CD14-positive monocyte (primary cell): Measurements from ENCODE around the gene SSBP2. TPM values are rescaled to one million over a fixed set of nuclear protein-coding genes. Genes with fewer than 3 reads are reported as not detected.

Source experiments
- DNase-seq, 3 donors: peaks; one replicate each; pipeline ENCODE4 v3.0.0-alpha.2; 2011 to 2022
- H2AFZ ChIP-seq: 2 replicates; pipeline ENCODE4 v1.6.0; 2012; ENCODE audit warnings: mild to moderate bottlenecking, low read depth, low read length, inconsistent platforms; ENCODE audit not compliant: insufficient read depth, poor library complexity, severe bottlenecking
- H3K27ac ChIP-seq, 2 donors: 1 replicate in 1 of 2; 2 replicates in 1 of 2; pipeline ENCODE4 v1.5.1; 2012 to 2013; ENCODE audit warnings: low read length in 2 of 2, control low read depth in 1 of 2, inconsistent platforms in 1 of 2, low read depth in 1 of 2, mild to moderate bottlenecking in 1 of 2
- H3K27me3 ChIP-seq, 2 donors: one replicate each; pipeline versions ENCODE4 v1.6.0 to v1.6.1; 2011 to 2013; ENCODE audit warnings: low read length in 2 of 2; ENCODE audit not compliant: control insufficient read depth in 2 of 2, insufficient read depth in 2 of 2
- H3K36me3 ChIP-seq, 2 donors: replicated peaks in 1 of 2; 1 replicate in 1 of 2; 2 replicates in 1 of 2; pipeline versions ENCODE4 v1.5.1 to v1.6.1; 2012 to 2013; ENCODE audit warnings: low read length in 2 of 2, control low read depth in 1 of 2, inconsistent platforms in 1 of 2, mild to moderate bottlenecking in 1 of 2; ENCODE audit not compliant: insufficient read depth in 2 of 2, control insufficient read depth in 1 of 2
- H3K4me1 ChIP-seq, 2 donors: 1 replicate in 1 of 2; 2 replicates in 1 of 2; pipeline versions ENCODE4 v1.5.1 to v1.6.1; 2012 to 2013; ENCODE audit warnings: low read length in 2 of 2, control low read depth in 1 of 2, inconsistent platforms in 1 of 2, mild to moderate bottlenecking in 1 of 2, moderate library complexity in 1 of 2; ENCODE audit not compliant: insufficient read depth in 2 of 2, control insufficient read depth in 1 of 2
- H3K4me2 ChIP-seq: replicated peaks from 2 replicates; pipeline ENCODE3; 2012; ENCODE audit warnings: low read length, moderate library complexity, mild to moderate bottlenecking; ENCODE audit not compliant: poor library complexity, severe bottlenecking; ENCODE audit errors: extremely low read depth
- H3K4me3 ChIP-seq, 3 experiments: fragments of 200-600 bp in 1 of 3; sonication (generic) in 1 of 3; replicated peaks in 1 of 3; 1 replicate in 2 of 3; 2 replicates in 1 of 3; pipeline ENCODE4 v1.5.1; 2011 to 2013; ENCODE audit warnings: low read length in 3 of 3, mild to moderate bottlenecking in 3 of 3, control low read depth in 2 of 3, low read depth in 2 of 3, inconsistent platforms in 1 of 3, moderate library complexity in 1 of 3
- H3K79me2 ChIP-seq: 2 replicates; pipeline ENCODE4 v1.6.0; 2012; ENCODE audit warnings: mild to moderate bottlenecking, control low read depth, inconsistent platforms, low read length, moderate library complexity; ENCODE audit not compliant: insufficient read depth
- H3K9ac ChIP-seq: 2 replicates; pipeline ENCODE4 v1.6.0; 2017; ENCODE audit warnings: low read length, mild to moderate bottlenecking; ENCODE audit not compliant: insufficient read depth, poor library complexity, severe bottlenecking
- H3K9me3 ChIP-seq, 2 donors: replicated peaks in 1 of 2; 1 replicate in 1 of 2; 2 replicates in 1 of 2; pipeline versions ENCODE4 v1.5.1 to v1.6.1; 2012 to 2013; ENCODE audit warnings: low read length in 2 of 2, control low read depth in 1 of 2; ENCODE audit not compliant: control insufficient read depth in 1 of 2, insufficient read depth in 1 of 2
- H4K20me1 ChIP-seq: 2 replicates; pipeline ENCODE4 v1.6.0; 2012; ENCODE audit warnings: mild to moderate bottlenecking, low read length, control low read depth, moderate library complexity; ENCODE audit not compliant: insufficient read depth
- H3K27ac Mint-ChIP-seq, 7 donors: one replicate each; pipeline ENCODE4 v1.8.0; 2020; ENCODE audit warnings: mild to moderate bottlenecking in 7 of 7, mixed read lengths in 7 of 7, moderate library complexity in 6 of 7, inconsistent platforms in 2 of 7
- H3K27me3 Mint-ChIP-seq, 3 donors: one replicate each; pipeline ENCODE4 v1.8.0; 2021 to 2022; ENCODE audit warnings: low read depth in 3 of 3, mild to moderate bottlenecking in 3 of 3, mixed read lengths in 3 of 3, moderate library complexity in 3 of 3, inconsistent platforms in 1 of 3
- H3K36me3 Mint-ChIP-seq, 2 donors: one replicate each; pipeline ENCODE4 v1.8.0; 2020; ENCODE audit warnings: mixed read lengths in 2 of 2, inconsistent platforms in 1 of 2, mild to moderate bottlenecking in 1 of 2
- H3K4me1 Mint-ChIP-seq: one replicate; pipeline ENCODE4 v1.8.0; 2020; ENCODE audit warnings: mild to moderate bottlenecking, mixed read lengths
- H3K4me3 Mint-ChIP-seq, 2 donors: one replicate each; pipeline ENCODE4 v1.8.0; 2020; ENCODE audit warnings: mild to moderate bottlenecking in 2 of 2, mixed read lengths in 2 of 2, moderate library complexity in 1 of 2
- H3K9me3 Mint-ChIP-seq, 7 donors: one replicate each; pipeline ENCODE4 v1.8.0; 2020 to 2022; ENCODE audit warnings: mixed read lengths in 7 of 7, mild to moderate bottlenecking in 6 of 7, moderate library complexity in 6 of 7, inconsistent platforms in 2 of 7
- WGBS: methylation state at CpG from one replicate; pipeline ENCODE4 v1.1.5; 2013; ENCODE audit warnings: missing lambda C conversion rate; ENCODE audit not compliant: insufficient coverage; 5-methylcytosine and 5-hydroxymethylcytosine counted together
- intact Hi-C, 2 donors: fragments of 100-400 bp; cut with micrococcal nuclease; formaldehyde crosslinking; loops; one replicate each; pipeline versions ENCODE4 v1.15.0 to v1.15.1; 2023
- polyA plus RNA-seq, 3 donors: library from polyadenylated mRNA; depleted of rRNA in 1 of 3; unstranded in 2 of 3; stranded (reverse) in 1 of 3; fragments of 300-500 nt in 2 of 3; fragments of >200 nt in 1 of 3; fragmentation: Illumina TruSeq in 2 of 3; gene quantifications; 1 replicate in 2 of 3; 2 replicates in 1 of 3; pipeline ENCODE4 v1.2.3, GENCODE V29; 2012 to 2021
- TF ChIP-seq, protein P1 (sequence below): fragments of 200-600 bp; IDR thresholded peaks from one replicate; pipeline ENCODE4 v1.8.0; 2022; ENCODE audit warnings: antibody characterized with exemption, mild to moderate bottlenecking

Gene SSBP2
- polyA plus RNA-seq, 3 donors: 29.1 to 55.2 (median 53.4) TPM

- Histone ChIP-seq H3K27ac (no peak overlapping the region), H3K9ac (no peak overlapping the region), H3K79me2 (no peaks in the 10 kb centered on the region), H3K4me2 (no peak overlapping the region), H3K9me3 (no peaks in the 10 kb centered on the region), H4K20me1 (no peaks in the 10 kb centered on the region), H3K27me3 (no peaks in the 10 kb centered on the region), H3K4me3 (no peak overlapping the region), H3K4me1 (no peaks in the 10 kb centered on the region), H2AFZ (no peak overlapping the region), H3K36me3 (peaks cover 5% of the 10 kb centered on the region in 2 donors)
- Mint-ChIP-seq H3K9me3 (no peaks in the 10 kb centered on the region), H3K4me3 (no peak overlapping the region), H3K27ac (no peak overlapping the region), H3K4me1 (no peaks in the 10 kb centered on the region), H3K36me3 (peaks cover 3 to 12% of the 10 kb centered on the region in 2 donors), H3K27me3 (no peaks in the 10 kb centered on the region)
- WGBS: no CpG with 5 or more reads among the region's 1 CpG
- intact Hi-C loops: no loop called here
- no peak for DNase-seq
- TF ChIP-seq, protein P1, sequence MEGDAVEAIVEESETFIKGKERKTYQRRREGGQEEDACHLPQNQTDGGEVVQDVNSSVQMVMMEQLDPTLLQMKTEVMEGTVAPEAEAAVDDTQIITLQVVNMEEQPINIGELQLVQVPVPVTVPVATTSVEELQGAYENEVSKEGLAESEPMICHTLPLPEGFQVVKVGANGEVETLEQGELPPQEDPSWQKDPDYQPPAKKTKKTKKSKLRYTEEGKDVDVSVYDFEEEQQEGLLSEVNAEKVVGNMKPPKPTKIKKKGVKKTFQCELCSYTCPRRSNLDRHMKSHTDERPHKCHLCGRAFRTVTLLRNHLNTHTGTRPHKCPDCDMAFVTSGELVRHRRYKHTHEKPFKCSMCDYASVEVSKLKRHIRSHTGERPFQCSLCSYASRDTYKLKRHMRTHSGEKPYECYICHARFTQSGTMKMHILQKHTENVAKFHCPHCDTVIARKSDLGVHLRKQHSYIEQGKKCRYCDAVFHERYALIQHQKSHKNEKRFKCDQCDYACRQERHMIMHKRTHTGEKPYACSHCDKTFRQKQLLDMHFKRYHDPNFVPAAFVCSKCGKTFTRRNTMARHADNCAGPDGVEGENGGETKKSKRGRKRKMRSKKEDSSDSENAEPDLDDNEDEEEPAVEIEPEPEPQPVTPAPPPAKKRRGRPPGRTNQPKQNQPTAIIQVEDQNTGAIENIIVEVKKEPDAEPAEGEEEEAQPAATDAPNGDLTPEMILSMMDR: no peak
Observed at GRCh38 chr5:81638471-81638870, 112.4 kb downstream of the SSBP2 start.

- no peak for DNase-seq
- H3K4me2 ChIP-seq: no peak overlapping the region
- peaks cover 3% of the 10 kb centered on the region for H3K4me1 Mint-ChIP-seq
- no peaks in the 10 kb centered on the region for H4K20me1 ChIP-seq
- no peak overlapping the region for H3K4me3 Mint-ChIP-seq
- H3K9ac ChIP-seq: no peak overlapping the region
- H3K36me3 Mint-ChIP-seq: peaks cover 3 to 10% of the 10 kb centered on the region in 2 donors
- intact Hi-C loops: no loop called here
- H2AFZ ChIP-seq: no peak overlapping the region
- H3K36me3 ChIP-seq: peaks cover 5% of the 10 kb centered on the region in 2 donors
- no peak overlapping the region for H3K4me3 ChIP-seq
- H3K9me3 Mint-ChIP-seq: peaks cover 0 to under 1% (median 0%) of the 10 kb centered on the region in 7 donors
- TF ChIP-seq, protein P1: no peak
- no peaks in the 10 kb centered on the region for H3K9me3 ChIP-seq
- no peaks in the 10 kb centered on the region for H3K27me3 Mint-ChIP-seq
- H3K27ac Mint-ChIP-seq: no peak overlapping the region
- WGBS: 83% methylated on average over 2 of the region's 4 CpGs
- no peaks in the 10 kb centered on the region for H3K4me1 ChIP-seq
- H3K27ac ChIP-seq: no peak overlapping the region
- H3K79me2 ChIP-seq: no peaks in the 10 kb centered on the region
- H3K27me3 ChIP-seq: no peaks in the 10 kb centered on the region
Observed at GRCh38 chr5:81633891-81634290, 117.0 kb downstream of the SSBP2 start.
